Measurements from ENCODE around the gene ZNF831. TPM values are rescaled to one million over a fixed set of nuclear protein-coding genes. Genes with fewer than 3 reads are reported as not detected.

The ZNF831 gene
- total and polyA plus RNA-seq, 10 of the 15 experiments (the other 5 are each of a cell fraction or from before 2014, with no cell fraction given): 0.01 to 0.97 (median 0.23) TPM

DNA sequence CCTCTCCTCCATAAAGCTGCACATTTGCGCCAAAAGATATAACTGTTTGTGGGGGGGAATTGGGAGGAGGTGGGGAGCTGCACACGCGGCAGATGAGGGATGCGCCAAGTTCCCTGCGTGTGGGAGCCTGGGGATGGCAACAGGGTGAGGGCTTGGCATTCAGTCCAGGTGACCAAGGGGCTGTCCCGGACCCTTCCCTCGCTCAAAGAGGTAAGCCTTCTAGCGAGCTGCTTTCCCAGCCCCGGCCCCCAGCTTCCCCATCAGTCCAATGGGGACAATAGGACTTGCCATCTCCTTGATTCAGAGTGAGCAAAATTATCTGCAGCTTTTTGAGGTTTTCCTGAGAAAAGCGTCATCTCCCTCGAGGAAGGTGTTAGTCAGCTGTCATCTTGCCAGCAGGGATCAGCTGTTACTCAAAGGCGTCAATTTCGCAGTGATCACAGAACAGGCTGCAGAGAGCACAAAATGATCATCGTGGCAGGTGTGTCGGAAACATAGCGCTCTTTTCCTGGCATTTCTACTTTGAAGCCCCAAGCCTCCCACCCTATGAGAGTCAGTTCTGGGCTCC lies 21.3 kb downstream of the ZNF831 start:
- Histone ChIP-seq H3K4me1 (ENCODE audit: control insufficient read depth, insufficient read depth, low read length) (no peaks in the 10 kb centered on the region; the same call in 1 of the 2 replicates), H3K4me3 (no peak overlapping the region), H2AFZ (ENCODE audit: control insufficient read depth, low read depth, low read length) (no peak overlapping the region), H3K9me3 (replicated peaks; ENCODE audit: control insufficient read depth, insufficient read depth, low read length) (no peaks in the 10 kb centered on the region), H3K4me2 (ENCODE audit: control insufficient read depth, insufficient read depth) (no peak overlapping the region), H4K20me1 (ENCODE audit: control insufficient read depth, insufficient read depth) (no peaks in the 10 kb centered on the region), H3K27me3 (replicated peaks in 1 of 2; ENCODE audit: control insufficient read depth in 2 of 2, insufficient read depth in 2 of 2, low read length in 1 of 2) (no peaks in the 10 kb centered on the region; a peak in 2 of 4 replicates), H3K9ac (ENCODE audit: control insufficient read depth, insufficient read depth, low read length) (no peak overlapping the region), H3K79me2 (ENCODE audit: control insufficient read depth, insufficient read depth, low read length) (no peaks in the 10 kb centered on the region), H3K27ac (ENCODE audit: control insufficient read depth, insufficient read depth) (no peak overlapping the region), H3K36me3 (ENCODE audit: control insufficient read depth in 2 of 2, insufficient read depth in 2 of 2, low read length in 1 of 2) (no peaks in the 10 kb centered on the region)
- no peak for TF ChIP-seq ZBED1 (IDR thresholded peaks at IDR 0.05; ENCODE audit: borderline replicate concordance)
- TF ChIP-seq IRF3 (IDR thresholded peaks at IDR 0.05): no peak
- in situ Hi-C loops (cut with MboI): no loop called here
- BruUV-seq (replicated peaks): no TSS peak
- intact Hi-C loops (cut with micrococcal nuclease; ENCODE audit: unreplicated experiment): no loop called here
- ChIA-PET CTCF (no interaction called here), RAD21 (ENCODE audit: unreplicated experiment) (no interaction called here), POLR2A (no interaction called here), SMC1A (ENCODE audit: uncharacterized antibody, unreplicated experiment) (no interaction called here)
- DNase-seq (ENCODE audit: low read depth, low spot score) (no peak), ATAC-seq (no peak), FAIRE-seq (no peak)
- WGBS (ENCODE audit: insufficient coverage, insufficient replicate concordance, low lambda C conversion rate, missing lambda C conversion rate): 59% methylated on average over 16 of the region's 16 CpGs

- BruUV-seq (replicated peaks): no TSS peak
- Histone ChIP-seq H2AFZ (ENCODE audit: control insufficient read depth, low read depth, low read length) (no peak overlapping the region), H4K20me1 (ENCODE audit: control insufficient read depth, insufficient read depth) (no peaks in the 10 kb centered on the region), H3K9ac (ENCODE audit: control insufficient read depth, insufficient read depth, low read length) (no peak overlapping the region), H3K4me1 (ENCODE audit: control insufficient read depth, insufficient read depth, low read length) (no peaks in the 10 kb centered on the region; the same call in 1 of the 2 replicates), H3K27me3 (replicated peaks in 1 of 2; ENCODE audit: control insufficient read depth in 2 of 2, insufficient read depth in 2 of 2, low read length in 1 of 2) (no peaks in the 10 kb centered on the region; a peak in 2 of 4 replicates), H3K79me2 (ENCODE audit: control insufficient read depth, insufficient read depth, low read length) (no peaks in the 10 kb centered on the region), H3K36me3 (ENCODE audit: control insufficient read depth in 2 of 2, insufficient read depth in 2 of 2, low read length in 1 of 2) (no peaks in the 10 kb centered on the region), H3K4me2 (ENCODE audit: control insufficient read depth, insufficient read depth) (no peak overlapping the region), H3K9me3 (replicated peaks; ENCODE audit: control insufficient read depth, insufficient read depth, low read length) (no peaks in the 10 kb centered on the region), H3K27ac (ENCODE audit: control insufficient read depth, insufficient read depth) (no peak overlapping the region), H3K4me3 (no peak overlapping the region)
- no peak for TF ChIP-seq SREBF2 (IDR thresholded peaks at IDR 0.05; ENCODE audit: low read length)
- TF ChIP-seq FOXK2 (IDR thresholded peaks at IDR 0.05): no peak
- no peak for TF ChIP-seq KDM1A (IDR thresholded peaks at IDR 0.05; ENCODE audit: borderline replicate concordance)
- no peak for TF ChIP-seq YY1 (IDR thresholded peaks at IDR 0.05; ENCODE audit: low read depth, low read length)
- TF ChIP-seq PML (IDR thresholded peaks at IDR 0.05; ENCODE audit: low read length): no peak
- no peak for TF ChIP-seq RAD51 (IDR thresholded peaks at IDR 0.05)
- no peak for TF ChIP-seq USF2 (IDR thresholded peaks at IDR 0.05; ENCODE audit: borderline replicate concordance, low read depth, low read length)
- TF ChIP-seq EED (IDR thresholded peaks at IDR 0.05; ENCODE audit: low read depth): no peak
- TF ChIP-seq CHD1 (IDR thresholded peaks at IDR 0.05; ENCODE audit: low read depth, low read length): no peak
- no peak for TF ChIP-seq ZZZ3 (IDR thresholded peaks at IDR 0.05; ENCODE audit: control insufficient read depth, insufficient read length, low read depth)
- TF ChIP-seq RUNX3 (IDR thresholded peaks at IDR 0.05; ENCODE audit: low read length): no peak
- TF ChIP-seq GABPA (IDR thresholded peaks at IDR 0.05; ENCODE audit: low read depth): no peak
- no peak for TF ChIP-seq POU2F2 (IDR thresholded peaks at IDR 0.05; ENCODE audit: borderline replicate concordance, low read depth, low read length)
- CTCF ChIA-PET: no interaction called here
- FAIRE-seq: no peak
- RAD21 ChIA-PET (ENCODE audit: unreplicated experiment): no interaction called here
- in situ Hi-C loops (cut with MboI): no loop called here
- 45% methylated on average over 6 of the region's 6 CpGs for WGBS (ENCODE audit: insufficient coverage, insufficient replicate concordance, low lambda C conversion rate, missing lambda C conversion rate)
- ATAC-seq: no peak
- POLR2A ChIA-PET: no interaction called here
- SMC1A ChIA-PET (ENCODE audit: uncharacterized antibody, unreplicated experiment): no interaction called here
- intact Hi-C loops (cut with micrococcal nuclease; ENCODE audit: unreplicated experiment): no loop called here
- no peak for DNase-seq (ENCODE audit: low read depth, low spot score)
These were observed 22.2 kb downstream of the ZNF831 start for GRCh38 chr20:59185809-59186208.

All from GM12878 (cell line).